BJ (cell line): Measurements from ENCODE around the gene ANO4. TPM values are rescaled to one million over a fixed set of nuclear protein-coding genes. Genes with fewer than 3 reads are reported as not detected.
A peak's percentile ranks its signal among the peaks of the same experiment; 100 is the strongest.

Experiments
- CTCF ChIA-PET: fragments of 350-600 bp; formaldehyde crosslinking; extraction: SDS; loops from one replicate; lab custom pipeline; 2021; ENCODE audit warnings: antibody characterized with exemption, inconsistent platforms; lab: Yijun Ruan, JAX
- POLR2A ChIA-PET: fragments of 300-600 bp; sonication (Branson Sonifier 250); formaldehyde crosslinking; extraction: SDS; loops from one replicate; lab custom pipeline; 2021; ENCODE audit warnings: antibody characterized with exemption; lab: Charles Lee
- DNase-seq: peaks from one replicate; pipeline ENCODE4 v3.0.0-alpha.2; 2011; ENCODE audit warnings: low read depth
- H3K27me3 ChIP-seq: 2 replicates; pipeline ENCODE4 v1.6.0; 2011; ENCODE audit warnings: low read length; ENCODE audit not compliant: control insufficient read depth, insufficient read depth
- H3K36me3 ChIP-seq: 2 replicates; pipeline ENCODE4 v1.5.1; 2011; ENCODE audit warnings: low read length; ENCODE audit not compliant: control insufficient read depth, insufficient read depth
- H3K4me3 ChIP-seq: 2 replicates; pipeline ENCODE4 v1.5.1; 2011; ENCODE audit warnings: low read depth, mild to moderate bottlenecking, control low read depth, low read length
- CTCF ChIP-seq: IDR thresholded peaks from 2 replicates; pipeline ENCODE4 v1.5.1; 2011; ENCODE audit warnings: low read depth, mild to moderate bottlenecking, control low read depth, inconsistent platforms, low read length, moderate library complexity; ENCODE audit not compliant: insufficient read depth
- polyA plus RNA-seq: library from polyadenylated mRNA; depleted of rRNA; stranded (reverse); fragments of >200 nt; gene quantifications from 2 replicates; pipeline ENCODE4 v1.2.3, GENCODE V29; 2011

The ANO4 gene
- polyA plus RNA-seq, 1 experiment, result 7.1 TPM

DNA sequence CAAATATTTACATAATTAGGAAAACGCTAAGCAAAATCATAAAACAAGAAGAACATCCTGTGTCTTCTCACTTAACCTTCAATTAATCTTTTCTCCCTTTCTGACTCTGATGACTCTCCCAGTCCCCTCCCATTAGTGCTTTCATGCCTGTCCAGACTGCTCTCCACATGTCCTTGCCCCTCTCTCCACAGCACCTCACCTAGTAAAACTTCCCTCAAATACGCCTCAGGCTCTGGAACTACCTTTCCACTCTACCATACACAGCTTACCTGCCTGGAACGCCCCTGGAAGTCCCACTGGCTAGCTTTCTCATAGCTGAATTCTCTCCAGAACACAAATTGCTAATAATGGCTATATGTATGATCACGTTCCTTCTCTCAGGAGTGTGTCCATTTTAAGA, 370.7 kb downstream of the ANO4 start:
- ChIA-PET CTCF (interaction anchor here (0.7 kb wide), 1 partner anchor 59 kb away, joined by 4 read pairs; no protein-coding TSS in a partner anchor), POLR2A (no interaction called here)
- no peaks in the 10 kb centered on the region for H3K36me3 ChIP-seq
- no peak overlapping the region for H3K4me3 ChIP-seq
- no peak for TF ChIP-seq CTCF
- no peak for DNase-seq
- H3K27me3 ChIP-seq, result no peaks in the 10 kb centered on the region

DNA sequence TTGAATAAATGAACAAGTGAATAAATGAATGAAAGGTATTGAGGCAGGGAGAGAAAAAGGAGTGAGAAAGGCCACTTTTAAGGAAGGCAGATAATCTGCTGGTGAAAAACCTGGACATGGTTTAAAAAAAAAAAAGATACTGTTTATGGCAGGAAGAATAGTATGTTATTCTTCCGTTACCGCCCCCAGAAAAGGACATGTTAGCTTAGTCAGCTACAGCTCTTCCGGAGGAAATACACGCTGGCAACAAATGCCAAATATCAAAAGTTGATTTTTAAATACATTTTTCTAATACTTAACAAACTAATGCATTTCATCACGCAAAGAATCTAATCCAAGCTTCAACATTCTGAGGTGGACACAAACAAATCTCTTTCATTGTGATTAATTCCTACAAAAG, 372.3 kb downstream of the ANO4 start:
- CTCF ChIA-PET, result no interaction called here
- Histone ChIP-seq H3K27me3 (no peaks in the 10 kb centered on the region), H3K4me3 (no peak overlapping the region), H3K36me3 (no peaks in the 10 kb centered on the region)
- TF ChIP-seq CTCF, result no peak
- POLR2A ChIA-PET, result no interaction called here
- DNase-seq, result no peak

GRCh38 chr12:101168001-101168400, 373.4 kb downstream of the ANO4 start:
- POLR2A ChIA-PET, result no interaction called here
- no peak for DNase-seq
- Histone ChIP-seq H3K4me3 (no peak overlapping the region), H3K27me3 (no peaks in the 10 kb centered on the region), H3K36me3 (no peaks in the 10 kb centered on the region)
- CTCF ChIA-PET, result no interaction called here
- TF ChIP-seq CTCF, result no peak

- Histone ChIP-seq H3K36me3 (no peaks in the 10 kb centered on the region), H3K4me3 (no peak overlapping the region), H3K27me3 (no peaks in the 10 kb centered on the region)
- TF ChIP-seq CTCF, result peak; percentile 38
- DNase-seq, result no peak
- ChIA-PET POLR2A (no interaction called here), CTCF (interaction anchor here (0.9 to 1.1 kb wide), 2 partner anchors 152 to 155 kb away, joined by 3 to 4 read pairs; no protein-coding TSS in a partner anchor)
Measured at GRCh38 chr12:101172316-101172715, 377.7 kb downstream of the ANO4 start.

GRCh38 chr12:101173197-101173749, 378.7 kb downstream of the ANO4 start:
- ChIA-PET CTCF (interaction anchor here (0.7 to 1.1 kb wide), 3 partner anchors 151 to 355 kb away, joined by 3 to 4 read pairs (median 3); no protein-coding TSS in a partner anchor), POLR2A (no interaction called here)
- no peak for TF ChIP-seq CTCF
- no peak overlapping the region for H3K4me3 ChIP-seq
- H3K36me3 ChIP-seq, result no peaks in the 10 kb centered on the region
- no peak for DNase-seq
- H3K27me3 ChIP-seq, result no peaks in the 10 kb centered on the region
